OCI-LY3 (cell line): ENCODE measurements around the gene ALOX12B.
"Not testable (repeated sequence)": the region's sequence is repeated elsewhere in the genome, so short reads cannot be mapped to it uniquely, and the experiment has no call there.

Source experiments
- H2AFZ ChIP-seq: fragments of 200-600, 300-600 bp; shearing (Covaris generic); 2 replicates; pipeline ENCODE4 v1.6.0; 2014; ENCODE audit warnings: antibody characterized with exemption, low read depth, low read length
- H3K27ac ChIP-seq: fragments of 200-600, 300-600 bp; sonication (generic); 2 replicates; pipeline ENCODE4 v1.5.1; 2014; ENCODE audit warnings: mild to moderate bottlenecking, low read length, moderate library complexity, mixed read lengths
- H3K27me3 ChIP-seq: fragments of 200-600, 300-600 bp; sonication (generic); 2 replicates; pipeline ENCODE4 v1.6.1; 2014; ENCODE audit warnings: low read depth, low read length, mixed read lengths
- H3K36me3 ChIP-seq: fragments of 200-600, 300-600 bp; sonication (generic); replicated peaks from 2 replicates; pipeline ENCODE3; 2014; ENCODE audit warnings: low read depth, low read length, mixed read lengths
- H3K4me1 ChIP-seq: fragments of 300-600, 200-600 bp; sonication (generic); 2 replicates; pipeline ENCODE4 v1.6.1; 2014; ENCODE audit warnings: low read length, mixed read lengths
- H3K4me2 ChIP-seq: fragments of 200-600, 300-600 bp; sonication (generic); 2 replicates; pipeline ENCODE4 v1.6.1; 2014; ENCODE audit warnings: low read length, mixed read lengths
- H3K4me3 ChIP-seq: fragments of 300-600, 200-600 bp; sonication (generic); 2 replicates; pipeline ENCODE4 v1.5.1; 2014; ENCODE audit warnings: antibody characterized with exemption, mild to moderate bottlenecking, low read length, moderate library complexity
- H3K79me2 ChIP-seq: fragments of 300-600, 200-600 bp; shearing (Covaris generic); 2 replicates; pipeline ENCODE4 v1.6.1; 2014; ENCODE audit warnings: mild to moderate bottlenecking, low read length, mixed read lengths
- H3K9ac ChIP-seq: fragments of 300-600, 200-600 bp; shearing (Covaris generic); 2 replicates; pipeline ENCODE4 v1.6.0; 2014; ENCODE audit warnings: mild to moderate bottlenecking, low read length, moderate library complexity
- H3K9me3 ChIP-seq: fragments of 200-600, 300-600 bp; shearing (Covaris generic); 2 replicates; pipeline ENCODE4 v1.6.1; 2014; ENCODE audit warnings: low read length, mixed read lengths; ENCODE audit not compliant: insufficient read depth
- H4K20me1 ChIP-seq: fragments of 200-600, 300-600 bp; sonication (generic); 2 replicates; pipeline ENCODE4 v1.6.1; 2016; ENCODE audit warnings: low read length, mixed read lengths; ENCODE audit not compliant: insufficient read depth
- EZH2phosphoT487 ChIP-seq: fragments of 200-600 bp; shearing (Covaris generic); IDR thresholded peaks from 2 replicates; pipeline ENCODE4 v1.6.1; 2018; ENCODE audit warnings: antibody characterized with exemption, mixed run types, low read depth
- TF ChIP-seq, protein P1 (sequence below): fragments of 200-600, 300-600 bp; sonication (generic); IDR thresholded peaks from 2 replicates; pipeline ENCODE4 v1.5.1; 2014; ENCODE audit warnings: antibody characterized with exemption, low read length, low read depth

ALOX12B gene

GRCh38 chr17:8081876-8082275 is 5.6 kb downstream of the ALOX12B start:
- H4K20me1 ChIP-seq: no peaks in the 10 kb centered on the region
- no peak overlapping the region for H3K4me3 ChIP-seq
- no peak overlapping the region for H3K4me2 ChIP-seq
- H3K9ac ChIP-seq: no peak overlapping the region
- H3K27me3 ChIP-seq: 0 out of 2 replicates have a peak, but pooled peaks cover 5% of the 10 kb centered on the region
- no peak overlapping the region for H3K27ac ChIP-seq
- no peaks in the 10 kb centered on the region for H3K79me2 ChIP-seq
- H3K4me1 ChIP-seq: peaks cover 5% of the 10 kb centered on the region
- no peak overlapping the region for H2AFZ ChIP-seq
- H3K36me3 ChIP-seq: no peaks in the 10 kb centered on the region
- H3K9me3 ChIP-seq: no peaks in the 10 kb centered on the region
- TF ChIP-seq, protein P1, sequence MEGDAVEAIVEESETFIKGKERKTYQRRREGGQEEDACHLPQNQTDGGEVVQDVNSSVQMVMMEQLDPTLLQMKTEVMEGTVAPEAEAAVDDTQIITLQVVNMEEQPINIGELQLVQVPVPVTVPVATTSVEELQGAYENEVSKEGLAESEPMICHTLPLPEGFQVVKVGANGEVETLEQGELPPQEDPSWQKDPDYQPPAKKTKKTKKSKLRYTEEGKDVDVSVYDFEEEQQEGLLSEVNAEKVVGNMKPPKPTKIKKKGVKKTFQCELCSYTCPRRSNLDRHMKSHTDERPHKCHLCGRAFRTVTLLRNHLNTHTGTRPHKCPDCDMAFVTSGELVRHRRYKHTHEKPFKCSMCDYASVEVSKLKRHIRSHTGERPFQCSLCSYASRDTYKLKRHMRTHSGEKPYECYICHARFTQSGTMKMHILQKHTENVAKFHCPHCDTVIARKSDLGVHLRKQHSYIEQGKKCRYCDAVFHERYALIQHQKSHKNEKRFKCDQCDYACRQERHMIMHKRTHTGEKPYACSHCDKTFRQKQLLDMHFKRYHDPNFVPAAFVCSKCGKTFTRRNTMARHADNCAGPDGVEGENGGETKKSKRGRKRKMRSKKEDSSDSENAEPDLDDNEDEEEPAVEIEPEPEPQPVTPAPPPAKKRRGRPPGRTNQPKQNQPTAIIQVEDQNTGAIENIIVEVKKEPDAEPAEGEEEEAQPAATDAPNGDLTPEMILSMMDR: no peak
- no peak for TF ChIP-seq EZH2phosphoT487

GRCh38 chr17:8080799-8081219 is 6.7 kb downstream of the ALOX12B start:
- H3K4me3 ChIP-seq: no peak overlapping the region
- H3K9ac ChIP-seq: no peak overlapping the region
- H3K27ac ChIP-seq: no peak overlapping the region
- no peak for TF ChIP-seq EZH2phosphoT487
- TF ChIP-seq, protein P1: no peak
- H2AFZ ChIP-seq: no peak overlapping the region
- no peaks in the 10 kb centered on the region for H3K79me2 ChIP-seq
- H3K4me1 ChIP-seq: peaks cover 5% of the 10 kb centered on the region
- no peak overlapping the region for H3K4me2 ChIP-seq
- no peaks in the 10 kb centered on the region for H3K36me3 ChIP-seq
- no peaks in the 10 kb centered on the region for H3K9me3 ChIP-seq
- no peaks in the 10 kb centered on the region for H4K20me1 ChIP-seq
- 0 out of 2 replicates have a peak, but pooled peaks cover 5% of the 10 kb centered on the region for H3K27me3 ChIP-seq

GRCh38 chr17:8080208-8080798 is 7.2 kb downstream of the ALOX12B start:
- H3K4me2 ChIP-seq: peak overlapping the region; percentile 93
- no peak overlapping the region for H3K27ac ChIP-seq
- H4K20me1 ChIP-seq: no peaks in the 10 kb centered on the region
- peaks cover 5% of the 10 kb centered on the region for H3K4me1 ChIP-seq
- H3K79me2 ChIP-seq: no peaks in the 10 kb centered on the region
- no peaks in the 10 kb centered on the region for H3K36me3 ChIP-seq
- H3K4me3 ChIP-seq: peak overlapping the region; percentile 73
- H3K9me3 ChIP-seq: no peaks in the 10 kb centered on the region
- H3K27me3 ChIP-seq: 0 out of 2 replicates have a peak, but pooled peaks cover 5% of the 10 kb centered on the region
- H2AFZ ChIP-seq: peak overlapping the region; percentile 85
- no peak for TF ChIP-seq EZH2phosphoT487
- TF ChIP-seq, protein P1: no peak
- H3K9ac ChIP-seq: peak overlapping the region; percentile 44; the same call in 1 of the 2 replicates

GRCh38 chr17:8079291-8080207 is 8.0 kb downstream of the ALOX12B start:
- peaks cover 9% of the 10 kb centered on the region; the same call in 1 of the 2 replicates for H3K27me3 ChIP-seq
- H4K20me1 ChIP-seq: no peaks in the 10 kb centered on the region
- peak overlapping the region; percentile 73 for H3K4me3 ChIP-seq
- H3K9ac ChIP-seq: peak overlapping the region; percentile 44; the same call in 1 of the 2 replicates
- no peaks in the 10 kb centered on the region for H3K9me3 ChIP-seq
- peak overlapping the region; percentile 93 for H3K4me2 ChIP-seq
- no peaks in the 10 kb centered on the region for H3K36me3 ChIP-seq
- no peak for TF ChIP-seq EZH2phosphoT487
- TF ChIP-seq, protein P1: peak; percentile 62
- no peak overlapping the region for H3K27ac ChIP-seq
- peaks cover 5% of the 10 kb centered on the region for H3K4me1 ChIP-seq
- H2AFZ ChIP-seq: peak overlapping the region; percentile 85
- H3K79me2 ChIP-seq: no peaks in the 10 kb centered on the region

- H2AFZ ChIP-seq, H3K36me3 ChIP-seq, H3K9me3 ChIP-seq, H3K9ac ChIP-seq, H3K79me2 ChIP-seq, H4K20me1 ChIP-seq, H3K4me2 ChIP-seq, H3K4me3 ChIP-seq, H3K27ac ChIP-seq: not testable (repeated sequence)
- Histone ChIP-seq H3K4me1 (peaks cover 13% of the 10 kb centered on the region), H3K27me3 (peaks cover 17% of the 10 kb centered on the region)
Observed at GRCh38 chr17:8077939-8078338, 9.6 kb downstream of the ALOX12B start.
